ENCODE results near the gene SLC26A9.

Gene SLC26A9

DNA sequence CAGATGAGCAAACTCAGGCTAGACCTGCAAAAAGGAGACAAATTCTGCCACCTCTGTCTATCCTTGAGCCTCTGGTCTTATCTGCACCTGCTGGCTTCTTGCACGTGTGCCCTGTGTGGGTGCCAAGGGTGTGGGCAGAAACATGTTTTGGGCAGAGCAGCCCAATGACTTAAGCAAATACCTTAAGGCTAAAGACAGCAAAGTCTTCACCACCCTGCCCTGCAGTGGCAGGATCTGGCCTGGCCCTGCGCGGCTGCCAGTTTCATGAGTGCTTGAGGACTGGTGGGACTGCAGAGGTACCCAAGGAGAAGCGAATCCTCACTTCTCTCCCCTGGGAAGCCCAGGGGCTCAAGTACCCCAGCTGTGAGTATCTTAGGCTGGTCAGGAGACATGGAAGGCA, 3.8 kb upstream of the SLC26A9 start:
- no peak overlapping the region for H3K4me3 ChIP-seq
- H3K4me2 ChIP-seq, result no peak overlapping the region; a peak in 1 of 22 replicates
- no peaks in the 10 kb centered on the region for H3K36me3 ChIP-seq
- H3K9me3 ChIP-seq (replicated peaks in 1 of 11), result no peaks in the 10 kb centered on the region
- H3K9ac ChIP-seq, result no peak overlapping the region
- TF ChIP-seq Cebpa-rat (IDR thresholded peaks at IDR 0.05), result no peak
- no peak overlapping the region for H3K27ac ChIP-seq
- peaks cover 27 to 54% (median 37%) of the 10 kb centered on the region in 10 experiments for H3K4me1 ChIP-seq
- no peaks in the 10 kb centered on the region for H3K27me3 ChIP-seq
- no peaks in the 10 kb centered on the region for H4K20me1 ChIP-seq

DNA sequence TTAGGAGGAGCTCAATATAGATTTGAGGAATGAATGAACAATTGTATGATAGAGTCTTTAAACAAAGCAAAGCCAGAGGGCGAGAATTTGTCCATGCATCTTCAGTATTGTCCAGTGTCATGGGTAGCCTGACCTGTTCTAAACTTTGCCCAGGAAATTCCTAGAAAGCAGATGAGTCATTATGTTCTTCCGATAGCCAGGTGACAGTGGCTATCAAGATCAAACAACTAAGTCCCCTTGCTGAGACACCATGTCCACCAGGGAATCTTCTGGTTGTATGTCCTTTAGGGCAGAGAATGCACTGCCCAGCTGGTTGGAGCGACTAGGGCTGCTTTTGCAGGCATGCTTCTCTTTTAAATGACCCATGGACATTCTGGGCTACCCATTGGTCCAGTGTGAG, 1.8 kb upstream of the SLC26A9 start:
- Histone ChIP-seq H4K20me1 (no peaks in the 10 kb centered on the region), H3K9me3 (replicated peaks in 1 of 11) (no peaks in the 10 kb centered on the region), H3K9ac (no peak overlapping the region), H3K27me3 (no peaks in the 10 kb centered on the region), H3K4me3 (no peak overlapping the region), H3K4me1 (peaks cover 20 to 34% (median 25%) of the 10 kb centered on the region in 10 experiments; a peak in 19 of 20 replicates), H3K4me2 (no peak overlapping the region), H3K27ac (no peak overlapping the region), H3K36me3 (no peaks in the 10 kb centered on the region)
- no peak for TF ChIP-seq Cebpa-rat (IDR thresholded peaks at IDR 0.05)

DNA sequence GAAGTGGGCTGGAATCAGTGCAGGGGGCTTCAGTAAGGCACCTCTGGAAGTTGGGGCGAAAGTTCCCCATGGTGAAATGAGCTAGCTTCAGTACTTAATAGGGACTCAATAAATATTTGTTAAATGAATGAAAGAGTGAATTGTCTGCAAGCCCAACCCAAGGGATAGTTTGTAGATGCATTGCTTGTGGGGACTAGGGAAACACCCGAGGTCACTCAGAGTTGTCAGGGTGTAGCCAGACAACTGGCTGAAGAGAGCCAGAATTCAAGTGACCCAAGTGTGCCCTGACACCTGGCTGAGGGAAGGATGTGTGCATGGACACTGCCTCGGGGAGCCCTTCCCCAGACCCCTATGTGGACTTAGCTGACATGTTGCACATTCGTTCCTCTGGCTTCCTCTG, 1.3 kb upstream of the SLC26A9 start:
- H3K36me3 ChIP-seq, result no peaks in the 10 kb centered on the region
- no peaks in the 10 kb centered on the region for H3K27me3 ChIP-seq
- H3K4me3 ChIP-seq, result no peak overlapping the region
- no peak overlapping the region for H3K9ac ChIP-seq
- no peak overlapping the region for H3K27ac ChIP-seq
- peaks cover 20 to 34% (median 26%) of the 10 kb centered on the region in 10 experiments; a peak in 19 of 20 replicates for H3K4me1 ChIP-seq
- no peaks in the 10 kb centered on the region for H3K9me3 ChIP-seq (replicated peaks in 1 of 11)
- H3K4me2 ChIP-seq, result no peak overlapping the region
- H4K20me1 ChIP-seq, result no peaks in the 10 kb centered on the region
- TF ChIP-seq Cebpa-rat (IDR thresholded peaks at IDR 0.05), result no peak

DNA sequence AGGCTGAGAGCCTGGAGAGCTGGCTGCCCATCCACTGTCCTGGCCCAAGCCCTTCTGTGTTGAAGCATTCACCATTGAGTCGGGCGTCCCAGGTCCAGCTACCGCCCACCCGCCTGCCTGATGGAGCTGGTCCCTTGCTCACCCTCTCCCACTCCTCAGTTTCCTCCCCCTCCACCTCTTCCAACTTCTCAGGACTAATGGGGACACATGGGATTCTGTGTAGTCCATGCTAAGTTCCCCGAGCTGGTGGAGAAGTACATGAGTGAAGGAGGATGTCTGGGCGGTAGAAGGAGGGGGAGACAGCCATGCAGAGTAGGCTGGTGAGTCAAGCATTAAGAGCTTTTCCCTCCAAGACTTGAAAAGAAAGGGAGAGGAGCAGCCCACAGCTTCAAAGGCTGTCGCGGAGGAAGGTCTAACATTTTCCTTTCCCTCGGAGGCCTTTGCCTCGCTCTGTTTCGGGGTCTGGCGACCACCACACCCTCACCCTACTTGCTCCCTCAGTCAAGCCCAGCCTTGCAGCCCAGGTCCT, 561 bp downstream of the SLC26A9 start:
- H3K36me3 ChIP-seq, result no peaks in the 10 kb centered on the region
- 0 out of 22 replicates have a peak overlapping the region, but pooled peaks of 1 of the 11 experiments have one; percentile 22 for H3K27ac ChIP-seq
- no peaks in the 10 kb centered on the region for H4K20me1 ChIP-seq
- H3K4me1 ChIP-seq, result peaks cover 12 to 32% (median 22%) of the 10 kb centered on the region in 10 experiments; a peak in 18 of 20 replicates
- no peak for TF ChIP-seq Cebpa-rat (IDR thresholded peaks at IDR 0.05)
- H3K4me3 ChIP-seq, result no peak overlapping the region
- H3K27me3 ChIP-seq, result no peaks in the 10 kb centered on the region
- peak overlapping the region; percentile 31 to 54 (median 43); a peak in 20 of 22 replicates for H3K4me2 ChIP-seq
- no peak overlapping the region for H3K9ac ChIP-seq
- no peaks in the 10 kb centered on the region for H3K9me3 ChIP-seq (replicated peaks in 1 of 11)

DNA sequence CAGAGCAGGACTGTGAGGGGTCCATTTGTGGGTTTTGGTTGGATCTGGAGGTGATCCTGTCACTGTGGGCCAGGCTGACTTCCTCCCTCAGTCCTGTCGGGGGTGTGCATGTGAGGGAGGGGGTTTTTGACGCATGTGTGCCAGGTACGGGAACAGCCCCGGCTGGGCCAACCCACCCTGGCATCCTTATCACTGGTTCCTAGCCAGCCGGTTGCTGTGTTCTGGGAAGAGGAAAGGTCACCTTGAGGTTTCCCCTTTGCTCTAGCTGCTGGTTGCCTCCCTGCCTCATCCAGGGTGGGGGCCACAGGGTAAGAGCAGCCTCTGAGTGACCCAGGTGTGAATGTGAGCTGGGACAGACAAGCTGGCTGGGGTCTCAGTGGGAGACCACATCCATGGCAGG, 2.5 kb downstream of the SLC26A9 start:
- Histone ChIP-seq H3K36me3 (no peaks in the 10 kb centered on the region), H3K27ac (no peak overlapping the region), H3K27me3 (no peaks in the 10 kb centered on the region), H3K4me1 (peaks cover 7 to 32% (median 21%) of the 10 kb centered on the region in 10 experiments; a peak in 17 of 20 replicates), H3K9me3 (replicated peaks in 1 of 11) (no peaks in the 10 kb centered on the region), H4K20me1 (no peaks in the 10 kb centered on the region), H3K4me2 (peak overlapping the region in 6 of 11 experiments; percentile 2 to 20 (median 3); a peak in 2 of 22 replicates), H3K4me3 (no peak overlapping the region), H3K9ac (no peak overlapping the region)
- no peak for TF ChIP-seq Cebpa-rat (IDR thresholded peaks at IDR 0.05)

DNA sequence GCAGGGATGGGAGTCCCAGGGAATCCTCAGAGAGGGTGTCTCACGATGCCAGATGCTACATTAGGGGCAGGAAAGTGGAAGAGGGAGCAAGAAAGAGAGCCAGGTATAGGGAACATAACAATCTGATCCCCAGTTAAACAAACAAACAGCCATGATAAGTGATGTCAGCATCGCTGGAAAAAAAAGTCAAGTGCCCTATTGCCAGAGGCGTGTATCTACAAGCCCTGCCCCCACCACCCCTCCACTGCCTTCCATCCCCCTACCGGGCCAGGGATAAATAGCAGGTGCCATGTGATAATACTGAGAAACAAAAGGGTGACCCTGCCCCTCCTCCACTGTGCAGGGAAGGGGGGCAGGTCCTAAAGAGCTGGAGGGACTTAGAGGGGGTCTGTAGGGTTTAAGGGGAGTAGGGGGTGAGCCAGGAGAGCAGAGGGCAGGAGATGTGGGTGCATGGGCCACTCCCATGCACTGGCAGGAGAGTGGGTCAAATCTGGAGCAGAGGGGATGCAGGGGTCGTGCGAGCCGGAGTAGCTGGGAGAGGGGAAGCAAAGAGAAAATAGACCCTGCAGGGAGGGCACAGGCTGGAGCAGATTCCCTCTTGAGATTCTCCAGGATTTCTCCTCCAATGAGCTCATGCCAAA, 3.4 kb downstream of the SLC26A9 start:
- H3K27me3 ChIP-seq, result no peaks in the 10 kb centered on the region
- H3K9ac ChIP-seq, result no peak overlapping the region
- no peaks in the 10 kb centered on the region for H3K9me3 ChIP-seq (replicated peaks in 1 of 11)
- H3K27ac ChIP-seq, result no peak overlapping the region
- no peaks in the 10 kb centered on the region for H3K36me3 ChIP-seq
- H3K4me1 ChIP-seq, result peaks cover 11 to 33% (median 24%) of the 10 kb centered on the region in 10 experiments; a peak in 19 of 20 replicates
- TF ChIP-seq Cebpa-rat (IDR thresholded peaks at IDR 0.05), result no peak
- H3K4me3 ChIP-seq, result no peak overlapping the region
- H3K4me2 ChIP-seq, result peak overlapping the region in 5 of 11 experiments; percentile 2 to 27 (median 5); a peak in 2 of 22 replicates
- H4K20me1 ChIP-seq, result no peaks in the 10 kb centered on the region

DNA sequence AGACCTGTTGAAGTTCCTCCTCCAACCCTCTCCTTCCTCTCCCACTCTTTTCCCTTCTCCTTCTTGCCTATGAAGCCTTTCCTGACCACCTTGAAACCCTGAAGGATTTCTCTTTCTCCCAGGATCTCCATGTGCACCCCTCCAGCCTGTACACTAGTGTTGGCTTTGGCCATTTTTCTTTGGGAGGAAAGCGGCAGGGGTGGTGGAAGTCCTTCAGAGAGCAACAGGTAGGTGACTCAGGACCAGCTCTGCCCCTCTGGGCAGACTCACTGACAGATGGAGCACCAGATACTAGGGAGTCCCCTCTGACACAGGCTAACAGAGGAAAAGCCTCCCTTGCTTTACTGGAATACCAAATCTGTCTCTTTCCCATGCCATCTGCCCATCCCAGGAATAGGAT, 4.6 kb downstream of the SLC26A9 start:
- Histone ChIP-seq H4K20me1 (no peaks in the 10 kb centered on the region), H3K27ac (no peak overlapping the region), H3K9me3 (replicated peaks in 1 of 11) (no peaks in the 10 kb centered on the region), H3K36me3 (no peaks in the 10 kb centered on the region), H3K4me3 (no peak overlapping the region), H3K4me1 (peaks cover 16 to 43% (median 30%) of the 10 kb centered on the region in 10 experiments), H3K4me2 (0 out of 22 replicates have a peak overlapping the region, but pooled peaks of 1 of the 11 experiments have one; percentile 38), H3K27me3 (no peaks in the 10 kb centered on the region), H3K9ac (no peak overlapping the region)
- no peak for TF ChIP-seq Cebpa-rat (IDR thresholded peaks at IDR 0.05)

DNA sequence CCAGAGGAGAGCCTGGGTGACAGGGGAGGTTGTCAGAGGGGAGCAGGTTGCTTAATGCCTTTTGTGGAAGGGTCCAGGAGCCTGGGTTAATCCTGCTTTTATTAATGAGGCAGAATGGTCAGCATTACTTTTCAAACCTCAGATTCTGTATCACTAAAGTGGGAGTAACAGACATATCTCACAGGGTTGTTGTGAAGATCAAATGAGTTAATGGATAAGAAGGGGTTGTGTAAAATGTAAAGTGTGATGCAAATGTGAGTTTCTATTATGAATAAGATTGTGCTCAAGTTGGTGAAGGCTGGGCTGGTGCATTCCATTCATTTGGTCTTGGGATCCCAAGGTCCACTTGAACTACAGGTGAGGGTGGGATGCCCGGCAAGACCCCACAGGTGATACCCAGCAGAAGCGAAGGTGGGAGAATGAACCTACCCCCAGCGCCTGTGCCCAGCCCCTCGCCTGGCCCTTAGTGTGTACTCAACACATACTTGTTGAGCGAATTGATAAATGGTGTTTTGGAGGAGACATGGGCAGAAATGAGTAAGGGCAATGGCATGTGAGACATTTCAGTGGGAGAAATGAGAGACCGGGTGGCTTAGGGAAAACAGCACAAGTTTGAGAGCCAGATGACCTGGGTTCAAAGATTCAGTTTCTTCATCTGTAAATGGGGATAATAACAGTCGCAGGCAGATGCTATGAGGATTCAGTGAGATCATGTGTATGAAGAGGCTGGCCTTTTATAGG, 6.2 kb downstream of the SLC26A9 start:
- no peaks in the 10 kb centered on the region for H3K9me3 ChIP-seq (replicated peaks in 1 of 11)
- H4K20me1 ChIP-seq, result no peaks in the 10 kb centered on the region
- peaks cover 5 to 42% (median 26%) of the 10 kb centered on the region in 10 experiments; a peak in 15 of 20 replicates for H3K4me1 ChIP-seq
- H3K36me3 ChIP-seq, result no peaks in the 10 kb centered on the region
- no peak for TF ChIP-seq Cebpa-rat (IDR thresholded peaks at IDR 0.05)
- H3K4me2 ChIP-seq, result no peak overlapping the region
- no peaks in the 10 kb centered on the region for H3K27me3 ChIP-seq
- H3K9ac ChIP-seq, result no peak overlapping the region
- H3K27ac ChIP-seq, result no peak overlapping the region
- no peak overlapping the region for H3K4me3 ChIP-seq

DNA sequence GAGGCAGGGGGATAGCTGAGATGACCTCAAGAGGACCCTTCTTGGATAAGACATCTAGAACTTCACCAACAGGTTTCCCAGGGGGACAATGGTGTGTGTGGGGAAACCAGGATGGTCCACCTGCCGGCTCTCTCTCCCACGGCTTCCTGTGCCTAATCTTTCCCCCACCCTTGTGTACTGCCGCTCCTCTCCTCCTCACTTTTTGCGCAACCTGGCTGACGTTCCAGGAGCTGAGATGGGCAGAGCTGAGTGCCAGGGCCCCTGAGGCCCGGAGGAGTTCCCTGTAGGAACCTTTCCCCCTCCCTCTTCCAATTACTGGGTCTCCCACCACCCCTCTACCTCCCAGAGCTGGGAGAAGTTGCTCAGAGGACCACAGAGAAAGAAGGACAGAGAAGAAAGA, 6.9 kb downstream of the SLC26A9 start:
- Histone ChIP-seq H3K9me3 (replicated peaks in 1 of 11) (no peaks in the 10 kb centered on the region), H3K4me1 (peaks cover 5 to 45% (median 28%) of the 10 kb centered on the region in 10 experiments; a peak in 14 of 20 replicates)

More for the DNA sequence above, 6.9 kb downstream of the SLC26A9 start:
- no peak for TF ChIP-seq Cebpa-rat (IDR thresholded peaks at IDR 0.05)
- H3K4me3 ChIP-seq, result no peak overlapping the region
- H3K9ac ChIP-seq, result no peak overlapping the region
- no peaks in the 10 kb centered on the region for H3K27me3 ChIP-seq
- H3K4me2 ChIP-seq, result no peak overlapping the region
- no peaks in the 10 kb centered on the region for H3K36me3 ChIP-seq
- H3K27ac ChIP-seq, result no peak overlapping the region
- no peaks in the 10 kb centered on the region for H4K20me1 ChIP-seq

Data from BLaER1 treated with 17β-estradiol and CSF1 and Interleukin-3, amounts not matched to agents 10 nM and 100 nM (cell line).